ENCODE results near the gene KRTAP27-1.

Gene KRTAP27-1, protein sequence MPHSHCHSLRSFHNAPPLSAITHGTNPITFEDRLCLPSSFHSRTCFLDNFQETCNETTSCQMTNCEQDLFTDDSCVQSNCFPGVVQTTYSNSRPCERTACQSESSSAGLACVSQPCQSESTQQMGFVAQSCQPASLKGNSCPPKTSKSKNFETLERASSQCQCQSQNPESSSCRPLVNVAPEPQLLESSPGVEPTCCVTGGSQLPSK

DNA sequence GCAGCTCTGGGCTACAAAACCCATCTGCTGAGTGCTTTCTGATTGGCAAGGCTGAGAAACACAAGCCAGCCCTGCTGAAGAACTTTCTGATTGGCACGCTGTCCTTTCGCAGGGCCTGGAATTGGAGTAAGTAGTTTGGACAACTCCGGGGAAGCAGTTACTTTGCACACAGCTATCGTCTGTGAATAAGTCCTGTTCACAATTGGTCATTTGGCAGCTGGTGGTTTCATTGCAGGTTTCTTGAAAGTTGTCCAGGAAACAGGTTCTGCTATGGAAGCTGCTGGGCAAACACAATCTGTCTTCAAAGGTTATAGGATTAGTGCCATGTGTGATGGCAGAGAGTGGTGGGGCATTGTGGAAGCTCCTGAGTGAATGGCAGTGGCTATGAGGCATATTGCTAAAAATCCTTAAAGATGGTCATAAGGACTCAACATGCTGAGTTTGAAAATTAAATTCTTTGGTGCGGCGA lies at the start of gene KRTAP27-1:
TSS of gene KRTAP27-1 (minus strand) at position 419 of the 469 bp plus-strand sequence. CDS start at position 393, 26 bp downstream.
- no peak for DNase-seq

DNA sequence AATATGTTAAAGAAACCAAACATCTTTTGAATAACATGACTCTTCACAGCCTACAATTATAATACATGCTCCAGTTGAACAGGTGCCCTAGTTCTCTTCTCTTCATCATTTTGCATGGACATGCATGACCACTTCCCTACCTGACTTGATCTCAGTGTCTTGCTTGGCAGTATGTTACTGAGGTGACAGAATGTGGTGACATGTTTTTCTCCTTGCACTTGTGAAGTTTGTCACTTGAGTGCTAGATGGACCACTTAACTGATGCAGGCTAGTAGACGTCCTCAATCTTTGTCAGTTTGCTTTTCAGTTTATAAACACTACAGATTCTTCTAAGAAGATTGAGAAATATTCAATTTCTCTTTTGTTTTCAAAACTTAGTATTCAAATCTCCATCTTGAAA lies 44.7 kb upstream of the KRTAP27-1 start:
- DNase-seq, result no peak

DNA sequence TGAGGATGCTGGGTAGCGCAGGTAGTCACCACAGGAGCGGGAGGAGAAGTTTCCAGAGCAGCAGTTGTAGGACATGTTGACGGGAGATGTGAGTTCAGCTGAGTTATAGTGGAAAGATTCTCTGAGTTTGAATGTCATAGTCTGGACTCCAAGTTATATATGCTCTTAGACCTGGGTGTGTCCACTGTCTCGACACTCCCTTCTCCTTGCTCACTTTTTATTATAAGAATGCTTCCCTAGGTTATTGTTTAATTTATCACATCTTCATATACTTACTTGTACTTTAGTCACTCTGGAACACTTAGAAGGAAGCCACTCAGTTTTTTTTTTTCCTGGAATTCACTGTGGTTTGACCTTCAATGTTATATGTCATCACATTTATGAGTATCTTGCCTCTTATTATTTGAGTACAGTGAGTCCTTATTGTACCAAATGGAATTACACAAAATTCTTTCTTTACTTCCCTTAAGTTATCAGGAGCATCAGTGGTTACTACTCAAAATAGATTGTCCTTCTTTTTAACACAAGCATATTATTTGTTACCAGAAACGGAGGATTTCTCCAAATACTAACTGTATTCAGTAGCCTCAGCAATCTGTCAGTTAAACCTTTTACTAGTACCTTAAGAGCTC lies 34.8 kb upstream of the KRTAP27-1 start, which contains the start of gene KRTAP13-2:
TSS of gene KRTAP13-2 (minus strand) at position 133 of the 632 bp plus-strand sequence. CDS start at position 75, 58 bp downstream.
- DNase-seq, result no peak

DNA sequence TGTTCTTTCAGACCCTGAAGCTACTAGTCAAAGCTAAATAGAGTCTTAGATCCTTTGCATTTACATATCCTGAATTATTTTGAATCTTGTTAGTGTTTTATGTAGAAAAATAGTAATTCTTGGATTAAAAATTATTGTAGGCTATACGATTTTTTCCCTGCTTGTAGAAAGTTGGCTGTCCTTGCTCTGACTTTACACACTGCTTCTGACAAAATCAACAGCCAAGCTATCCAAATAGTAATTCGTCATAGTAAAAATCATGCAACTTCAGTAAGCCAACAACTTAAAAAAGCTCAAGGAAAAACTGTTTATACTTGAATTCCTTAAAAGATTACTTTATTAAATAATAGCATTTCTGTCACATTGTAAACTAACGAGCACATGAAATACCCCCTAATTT lies 18.4 kb upstream of the KRTAP27-1 start:
- no peak for DNase-seq

DNA sequence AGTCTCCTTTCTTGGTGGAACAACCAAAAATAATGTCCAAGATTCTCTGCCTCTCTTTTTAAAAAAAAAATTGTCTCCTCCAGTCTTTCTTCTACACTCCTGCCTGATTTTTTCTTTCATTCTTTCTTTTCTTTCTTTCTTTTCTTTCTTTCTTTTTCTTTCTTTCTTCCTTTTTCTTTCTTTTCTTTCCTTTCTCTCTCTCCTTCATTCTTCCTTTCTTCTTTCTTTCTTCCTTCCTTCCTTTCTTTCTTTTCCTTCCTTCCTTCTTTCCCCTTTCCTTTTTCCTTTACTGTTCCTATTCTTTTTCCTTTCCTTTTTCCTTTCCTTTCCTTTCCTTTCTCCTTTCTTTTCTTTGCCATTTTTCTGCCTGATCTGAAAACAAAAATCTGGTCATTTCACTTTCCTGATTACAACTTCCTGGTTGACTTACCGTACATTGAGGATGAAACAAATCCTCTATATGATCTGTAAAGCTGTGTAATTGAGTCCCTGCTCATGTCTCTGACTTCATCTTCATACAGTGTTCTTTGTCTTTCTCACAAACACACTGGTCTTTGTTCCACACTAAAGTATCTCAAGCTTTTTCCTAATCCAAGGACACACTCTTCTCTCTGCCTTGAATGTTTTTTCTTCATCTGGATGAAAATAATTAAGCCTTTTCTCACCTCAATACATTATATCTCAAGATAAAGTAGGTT lies 17.0 kb upstream of the KRTAP27-1 start:
- no peak for DNase-seq

DNA sequence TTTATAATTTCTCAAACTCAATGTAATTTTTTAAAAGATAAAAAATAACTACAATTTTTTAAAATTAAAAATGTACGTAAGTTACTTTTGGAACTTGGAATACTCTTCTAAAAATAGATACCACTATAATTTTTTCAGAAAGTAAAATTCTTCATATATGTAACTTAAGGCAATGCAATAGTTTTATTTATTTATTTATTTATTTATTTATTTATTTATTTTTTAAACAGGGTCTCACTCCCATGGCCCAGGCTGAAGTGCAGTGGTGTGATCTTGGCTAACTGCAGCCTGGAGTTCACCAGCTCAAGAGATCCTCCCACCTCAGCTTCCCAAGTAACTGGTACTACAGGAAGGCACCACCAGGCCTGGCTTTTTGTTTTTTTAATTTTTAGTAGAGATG lies 14.0 kb upstream of the KRTAP27-1 start:
- DNase-seq, result no peak

DNA sequence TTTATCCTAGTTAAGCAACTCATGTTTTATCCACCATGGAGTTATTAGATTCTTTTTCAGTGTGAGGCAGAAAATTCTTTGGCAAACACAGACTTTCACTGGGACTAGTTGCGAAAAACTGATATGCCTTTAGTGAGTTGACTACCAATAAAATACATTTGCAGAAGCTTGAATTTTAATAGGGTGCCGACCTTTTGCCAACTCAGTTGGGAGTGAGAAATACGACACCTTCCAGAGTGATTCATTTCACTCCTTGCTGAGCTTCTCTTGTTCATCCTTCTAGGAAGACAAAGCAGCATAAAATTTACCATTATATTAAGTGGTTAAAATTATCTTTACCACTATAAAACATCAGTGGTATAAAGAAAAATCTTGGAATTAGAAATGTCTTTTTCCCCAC lies 12.1 kb upstream of the KRTAP27-1 start:
- DNase-seq, result no peak

DNA sequence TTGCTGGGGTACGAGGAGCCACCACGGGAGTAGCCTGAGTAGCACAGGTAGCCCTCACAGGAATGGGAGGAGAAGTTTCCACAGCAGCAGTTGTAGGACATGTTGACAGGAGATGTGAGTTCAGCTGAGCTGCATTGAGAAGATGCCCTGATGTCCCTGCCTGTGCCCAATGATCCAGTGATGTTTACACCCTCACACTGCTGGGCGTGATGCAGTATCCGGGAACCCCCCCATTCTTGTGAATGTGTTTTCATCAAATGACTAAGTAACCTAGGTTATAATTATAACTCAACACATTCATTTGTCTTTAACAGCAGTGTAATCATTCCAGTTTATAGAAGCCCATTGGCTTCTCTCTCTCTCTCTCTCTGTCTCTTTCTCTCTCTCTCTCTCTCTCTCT lies 11.0 kb upstream of the KRTAP27-1 start, which contains the start of gene KRTAP23-1:
TSS of gene KRTAP23-1 (minus strand) at position 101 of the 400 bp plus-strand sequence. CDS start at position 101, 0 bp downstream.
- no peak for DNase-seq

DNA sequence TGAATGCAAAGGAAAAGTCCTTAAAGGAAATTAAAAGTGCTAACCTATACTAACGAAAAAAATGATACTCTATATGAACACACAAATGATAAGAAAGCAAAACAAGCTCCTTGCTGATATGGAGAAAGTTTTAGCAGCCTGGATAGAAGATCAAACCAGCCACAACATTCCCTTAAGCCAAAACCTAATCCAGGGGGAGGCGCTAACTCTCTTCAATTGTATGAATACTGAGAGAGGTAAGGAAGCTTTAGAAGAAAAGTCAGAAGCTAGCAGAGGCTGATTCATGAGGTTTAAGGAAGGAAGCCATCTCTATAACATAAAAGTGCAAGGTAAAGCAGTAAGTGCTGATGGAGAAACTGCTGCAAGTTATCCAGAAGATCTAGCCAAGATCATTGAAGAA lies 7.5 kb upstream of the KRTAP27-1 start:
- no peak for DNase-seq

DNA sequence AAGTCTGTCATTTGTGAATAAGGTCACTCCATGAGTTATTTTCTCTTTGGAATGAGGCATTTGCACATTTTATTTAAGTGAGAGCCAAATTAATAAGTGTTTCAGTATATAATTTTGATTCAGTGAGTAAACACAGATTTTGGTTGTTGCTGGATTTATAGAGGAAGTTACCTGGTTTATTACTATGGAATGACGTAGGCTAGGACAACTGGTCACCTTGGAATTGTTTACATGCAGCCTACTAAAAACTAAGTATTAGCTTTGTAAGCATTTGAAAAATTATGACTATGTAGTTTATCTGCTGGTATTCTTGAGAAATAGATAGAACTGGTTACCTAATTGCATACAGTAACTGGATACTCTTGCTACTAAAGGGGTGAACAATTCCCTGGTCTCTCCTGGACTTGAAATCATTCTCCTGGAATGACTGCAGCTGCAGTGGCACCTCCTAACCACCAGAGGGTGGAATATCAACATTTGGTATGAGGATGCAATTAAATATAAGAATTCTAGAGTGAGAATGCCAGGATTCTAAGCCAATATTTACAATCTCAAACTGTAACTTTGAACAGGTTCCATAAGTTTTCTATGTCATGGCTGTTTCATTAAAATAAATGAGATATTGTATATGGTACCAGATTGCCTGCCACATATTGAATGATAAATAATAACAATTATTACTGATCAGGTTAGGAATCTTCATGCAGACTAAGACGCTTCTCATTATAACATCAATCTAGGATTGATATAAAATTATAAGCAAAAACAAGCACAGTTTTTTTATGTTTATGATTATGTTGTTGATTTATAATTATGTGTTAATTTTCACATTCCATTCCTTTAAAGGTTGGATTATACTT lies 3.5 kb upstream of the KRTAP27-1 start:
- DNase-seq, result peak in 3 of 6 experiments; percentile 3 to 7 (median 6)

DNA sequence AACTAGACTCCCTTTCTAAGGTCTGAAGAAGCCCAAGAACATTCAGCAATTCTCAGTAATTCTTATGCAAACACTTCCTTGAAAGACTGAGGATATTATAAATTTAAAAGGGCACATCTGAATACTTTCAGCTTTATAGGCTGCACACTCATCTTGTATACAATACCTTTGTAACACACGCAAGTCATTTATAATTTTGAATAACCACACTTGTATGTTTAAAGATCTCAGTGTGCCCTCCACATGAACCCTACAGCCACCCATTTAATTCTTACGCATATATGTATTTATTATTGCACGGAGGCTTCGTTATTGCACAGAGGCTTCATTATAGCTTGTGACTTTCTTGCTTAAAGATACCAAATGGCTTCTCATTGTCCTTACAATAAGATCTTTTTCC lies 1.2 kb upstream of the KRTAP27-1 start:
- no peak for DNase-seq

DNA sequence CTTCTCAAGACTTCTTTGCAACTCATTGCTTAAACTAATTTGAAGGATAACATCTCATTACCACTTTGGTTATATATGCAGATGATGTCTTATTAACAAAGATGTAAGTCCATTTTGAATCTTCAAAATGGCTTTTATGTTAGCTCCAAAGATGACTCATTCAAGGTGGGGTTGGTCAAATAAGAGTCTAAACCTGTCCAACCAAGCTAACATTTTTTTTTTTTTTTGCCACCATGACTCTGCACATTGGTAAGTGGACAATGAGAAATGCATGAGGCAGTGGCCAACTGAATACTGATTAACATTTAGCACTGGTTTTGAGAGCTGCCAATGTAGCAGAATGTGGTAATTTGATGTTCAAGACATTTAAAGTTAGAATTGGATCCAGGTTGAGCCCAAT lies 278 bp upstream of the KRTAP27-1 start:
- no peak for DNase-seq

DNA sequence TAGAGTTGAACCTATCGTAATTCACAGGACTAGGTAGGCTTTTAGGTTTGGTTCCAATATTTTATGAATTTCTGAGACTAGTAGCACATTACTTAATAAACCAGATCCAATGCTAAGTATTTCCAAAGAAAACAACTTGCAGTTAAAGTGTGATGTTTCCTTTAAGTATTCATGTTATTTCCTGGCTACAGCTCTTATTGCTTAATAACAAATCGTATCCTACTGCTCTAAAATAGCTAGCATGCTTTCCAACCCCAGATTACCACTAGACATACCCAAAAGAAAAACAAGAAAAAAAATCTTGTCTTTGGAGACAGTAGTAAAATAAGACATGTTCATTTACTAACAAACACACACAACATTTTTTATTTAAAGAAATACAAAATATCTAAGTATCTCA lies 898 bp downstream of the KRTAP27-1 start:
- no peak for DNase-seq

DNA sequence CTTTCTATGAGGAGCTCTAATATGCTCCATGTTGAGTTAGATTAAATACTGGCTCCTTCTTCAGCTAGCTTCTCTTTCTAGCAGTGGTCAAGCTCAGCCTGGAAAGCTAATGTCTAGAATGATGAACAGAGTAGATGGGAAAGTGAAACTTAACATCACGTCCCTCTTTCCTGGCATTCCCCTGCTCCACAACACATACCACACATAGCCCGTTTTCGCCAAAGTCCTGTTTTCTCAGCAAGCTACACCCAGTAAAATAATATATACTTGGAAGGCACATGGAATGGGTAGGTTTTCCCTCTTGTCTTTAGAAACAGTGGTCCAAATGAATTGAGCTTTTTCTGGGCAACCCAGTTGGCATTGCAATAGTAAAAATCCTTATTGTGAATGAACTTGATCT lies 3.8 kb downstream of the KRTAP27-1 start:
- DNase-seq, result no peak

DNA sequence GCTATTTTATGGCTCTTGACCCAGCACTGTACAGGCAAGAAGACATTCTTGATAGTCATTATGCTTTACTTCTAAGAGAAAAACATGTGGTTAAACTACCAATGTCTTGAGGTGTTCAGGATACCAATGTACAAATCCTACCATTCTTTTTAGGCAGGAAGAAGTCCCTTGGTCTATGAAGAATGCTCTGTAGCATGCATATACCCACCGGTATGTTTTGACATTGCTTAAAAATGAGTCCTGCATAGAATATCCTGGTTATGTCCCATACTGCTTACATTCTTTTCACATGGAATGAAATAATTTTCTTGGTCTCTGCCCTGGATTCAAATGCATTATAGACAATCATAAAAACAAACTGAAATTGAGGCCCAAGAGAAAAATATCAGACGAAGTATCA lies 4.8 kb downstream of the KRTAP27-1 start:
- no peak for DNase-seq

DNA sequence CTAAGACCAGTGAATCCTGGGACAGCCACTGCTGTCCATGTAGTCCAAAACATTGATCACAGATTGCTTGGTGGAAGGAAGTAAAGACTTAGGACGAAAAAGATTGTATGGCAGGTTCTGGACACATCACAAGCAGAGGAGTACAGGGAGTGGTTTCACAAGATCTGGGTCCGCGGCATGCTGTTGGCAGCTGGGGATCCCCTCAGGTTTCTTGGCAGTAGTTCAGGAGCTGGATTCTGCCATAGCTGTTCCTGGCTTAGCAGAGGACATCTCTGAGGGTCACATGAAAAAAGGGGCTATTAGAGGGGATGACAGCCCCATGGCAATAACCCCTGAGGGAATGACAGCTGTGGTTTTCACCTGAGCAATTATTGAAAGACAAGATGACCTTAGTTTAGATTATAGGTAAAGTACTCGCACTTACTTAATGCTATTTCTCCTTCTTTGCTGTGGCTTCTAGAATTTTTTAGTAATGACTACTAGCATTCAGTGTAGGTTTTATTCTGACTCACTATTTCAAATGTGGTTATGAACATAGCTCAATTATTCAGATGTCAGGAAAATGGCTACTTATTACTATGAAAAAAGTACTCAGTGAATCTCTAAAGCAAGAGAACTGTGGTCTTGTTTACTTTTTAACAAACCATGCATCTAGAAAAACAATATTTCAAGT lies 8.2 kb downstream of the KRTAP27-1 start:
- DNase-seq, result no peak

DNA sequence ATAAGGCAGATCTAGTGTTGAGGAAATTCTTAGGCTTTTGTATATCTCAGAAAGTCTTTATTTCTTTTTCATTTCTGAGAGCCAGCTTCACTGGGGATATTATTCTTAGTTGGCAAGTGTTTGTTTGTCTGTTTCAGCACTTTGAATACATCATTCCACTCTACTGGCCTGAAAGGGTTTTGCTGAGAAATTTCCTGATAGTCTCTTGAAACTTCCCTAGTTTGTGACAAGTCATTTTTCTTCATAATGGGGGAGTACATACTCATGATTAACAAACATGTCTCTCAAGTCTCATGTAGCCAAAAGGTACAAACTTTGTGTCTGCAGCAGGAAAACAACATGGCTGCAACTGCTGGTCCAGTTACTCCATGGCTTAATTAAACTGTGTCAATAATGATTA lies 11.1 kb downstream of the KRTAP27-1 start:
- no peak for DNase-seq

DNA sequence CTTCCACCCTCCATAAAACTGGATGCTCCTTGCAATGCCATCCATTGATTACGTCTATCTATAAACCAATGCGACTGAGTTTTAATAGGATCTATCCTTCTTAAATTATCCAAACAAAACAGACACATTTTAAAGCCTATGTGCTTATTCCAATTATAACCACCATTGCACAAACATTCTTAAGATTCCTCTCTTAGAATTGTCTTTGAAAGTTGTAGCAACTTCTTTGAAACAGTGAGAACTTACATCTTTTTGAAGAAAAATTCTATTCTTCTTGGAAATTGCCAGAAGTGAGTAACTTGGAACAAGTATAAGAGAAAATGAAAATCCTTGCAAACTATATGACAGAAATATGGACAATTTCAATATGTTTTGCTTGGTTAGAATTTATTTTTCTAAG lies 17.3 kb downstream of the KRTAP27-1 start, which contains the start of gene KRTAP26-1:
TSS of gene KRTAP26-1 (minus strand) at position 101 of the 400 bp plus-strand sequence. CDS start 280 bp downstream, outside the sequence.
- DNase-seq, result no peak

DNA sequence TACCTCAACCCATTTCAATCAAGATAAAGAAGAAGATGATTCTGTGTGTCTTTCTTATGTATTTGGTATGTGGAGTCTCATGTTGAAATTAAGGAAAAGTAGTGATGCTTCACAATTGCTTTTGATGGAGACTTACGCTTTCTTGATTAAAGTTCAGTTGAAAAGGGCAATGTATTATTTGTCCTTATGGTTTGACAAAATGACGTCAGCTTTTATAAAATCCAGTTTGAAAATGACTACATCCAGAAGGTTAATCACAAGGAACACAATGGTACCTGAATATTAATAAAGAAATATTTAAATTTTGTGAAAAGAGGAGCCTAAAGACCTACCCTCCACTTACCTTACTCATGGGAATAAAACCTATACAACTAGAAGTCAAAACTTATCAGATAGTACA lies 21.8 kb downstream of the KRTAP27-1 start:
- DNase-seq, result no peak

DNA sequence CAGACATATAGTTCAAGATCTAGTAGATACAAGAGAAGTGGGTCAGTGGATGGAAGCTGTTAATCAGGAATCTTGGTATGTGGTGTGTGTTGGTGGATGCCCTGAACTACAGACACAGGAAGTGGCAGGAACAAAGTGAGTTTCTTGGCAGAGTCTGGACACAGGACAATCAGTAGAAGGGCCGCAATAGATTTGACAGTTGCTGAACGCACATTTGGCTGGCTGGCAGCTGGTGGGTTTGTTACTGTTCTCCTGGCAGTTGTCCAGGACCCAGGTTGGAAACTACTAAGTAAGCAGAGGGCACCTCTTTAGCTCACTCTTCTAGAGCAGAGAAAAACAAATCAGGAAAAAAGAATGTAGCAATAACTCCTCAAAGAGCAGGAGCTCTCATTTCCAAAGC lies 30.6 kb downstream of the KRTAP27-1 start:
- DNase-seq, result no peak

DNA sequence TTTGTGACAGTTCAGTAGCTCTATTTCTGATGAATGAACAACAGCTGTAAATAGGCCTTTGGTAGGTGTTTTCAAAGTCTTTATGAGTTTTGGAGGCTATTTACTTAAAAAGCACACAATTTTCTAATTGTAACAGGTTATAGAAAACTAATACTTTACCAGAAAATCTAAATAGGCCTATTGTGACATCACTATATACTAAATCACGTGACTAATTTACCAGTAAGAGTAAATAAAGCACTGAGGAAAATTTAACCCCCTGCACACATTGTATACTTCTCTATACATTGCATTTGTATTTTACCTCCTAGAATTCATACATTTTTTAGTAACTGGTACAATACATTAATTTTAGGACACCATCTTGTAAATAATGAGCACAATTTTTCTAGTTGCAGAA lies 32.4 kb downstream of the KRTAP27-1 start:
- DNase-seq, result no peak

DNA sequence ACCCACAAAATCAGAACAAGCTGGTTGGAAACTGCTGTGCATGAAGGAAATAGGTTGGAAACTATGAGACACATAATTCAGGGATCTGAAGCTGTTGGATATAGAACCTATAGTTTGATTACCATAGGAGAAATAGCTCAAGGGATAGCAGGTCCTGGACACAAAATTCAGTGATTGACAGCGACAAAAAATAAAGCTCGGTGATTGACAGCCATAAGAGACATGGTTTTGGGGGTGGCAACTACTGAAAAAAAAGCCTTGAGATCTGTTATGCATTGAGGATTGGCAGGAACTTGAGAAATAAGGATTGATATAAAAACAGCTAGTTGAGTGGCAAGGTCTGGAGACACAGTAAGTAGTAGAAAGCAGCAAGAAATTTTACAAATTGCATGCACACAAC lies 48.3 kb downstream of the KRTAP27-1 start, which contains the start of gene KRTAP25-1:
TSS of gene KRTAP25-1 (minus strand) at position 300 of the 400 bp plus-strand sequence. CDS start at position 276, 24 bp downstream.
- no peak for DNase-seq
